GM12878 (cell line): ENCODE measurements around the gene SOX11. TPM values are rescaled to one million over a fixed set of nuclear protein-coding genes. Genes with fewer than 3 reads are reported as not detected.

Experiments
- ATAC-seq: fragments of 200-7000 bp; cut with Tn5 transposase; 3 replicates; pipeline ENCODE4 v1.9.1; 2020; ENCODE audit warnings: mild to moderate bottlenecking, moderate library complexity
- BruUV-seq: library from RNA; stranded (reverse); fragments of 400-500 nt; replicated peaks from 2 replicates; lab custom pipeline; 2021; lab: Mats Ljungman, UMichigan
- CTCF ChIA-PET: fragments of 300-600 bp; sonication (Branson Sonifier 250); formaldehyde crosslinking; extraction: SDS; loops from one replicate; lab custom pipeline; 2021; ENCODE audit warnings: inconsistent platforms; lab: Yijun Ruan, JAX
- POLR2A ChIA-PET: fragments of 350-600 bp; formaldehyde crosslinking; extraction: SDS; loops from one replicate; lab custom pipeline; 2021; ENCODE audit warnings: inconsistent platforms; lab: Charles Lee
- RAD21 ChIA-PET: fragments of 300-600 bp; sonication (Branson Sonifier 250); formaldehyde crosslinking; loops from one replicate; lab custom pipeline; 2023; ENCODE audit warnings: antibody characterized with exemption; ENCODE audit not compliant: unreplicated experiment; lab: Charles Lee
- SMC1A ChIA-PET: fragments of 300-600 bp; sonication (Branson Sonifier 250); formaldehyde crosslinking; loops from one replicate; lab custom pipeline; 2023; ENCODE audit not compliant: unreplicated experiment, uncharacterized antibody; lab: Charles Lee
- DNase-seq: peaks from one replicate; pipeline ENCODE4 v3.0.0-alpha.2; 2011; ENCODE audit warnings: low read depth, low spot score
- FAIRE-seq: peaks from 3 replicates; lab custom pipeline; 2011; peaks lifted over from hg19 to GRCh38; lab: Jason Lieb, UNC
- H2AFZ ChIP-seq: 2 replicates; pipeline ENCODE4 v1.6.0; 2011; ENCODE audit warnings: low read depth, low read length, control low read depth; ENCODE audit not compliant: control insufficient read depth
- H3K27ac ChIP-seq: 2 replicates; pipeline ENCODE4 v1.5.1; 2011; ENCODE audit warnings: control low read depth; ENCODE audit not compliant: control insufficient read depth, insufficient read depth
- H3K27me3 ChIP-seq, 2 experiments: replicated peaks in 1 of 2; 2 replicates each; pipeline versions ENCODE4 v1.6.0 to v1.6.1; 2011; ENCODE audit warnings: low read length in 1 of 2; ENCODE audit not compliant: control insufficient read depth in 2 of 2, insufficient read depth in 2 of 2
- H3K36me3 ChIP-seq, 2 experiments: 2 replicates each; pipeline ENCODE4 v1.5.1; 2011; ENCODE audit warnings: low read length in 1 of 2; ENCODE audit not compliant: control insufficient read depth in 2 of 2, insufficient read depth in 2 of 2
- H3K4me1 ChIP-seq: 2 replicates; pipeline ENCODE4 v1.6.1; 2011; ENCODE audit warnings: mild to moderate bottlenecking, low read length, moderate library complexity, mixed read lengths; ENCODE audit not compliant: control insufficient read depth, insufficient read depth
- H3K4me2 ChIP-seq: 2 replicates; pipeline ENCODE4 v1.6.0; 2011; ENCODE audit warnings: control low read depth; ENCODE audit not compliant: control insufficient read depth, insufficient read depth
- H3K4me3 ChIP-seq: fragments of 200-600 bp; sonication (generic); 2 replicates; pipeline ENCODE4 v1.5.1; 2016
- H3K79me2 ChIP-seq: 2 replicates; pipeline ENCODE4 v1.6.0; 2011; ENCODE audit warnings: low read length; ENCODE audit not compliant: control insufficient read depth, insufficient read depth
- H3K9ac ChIP-seq: 2 replicates; pipeline ENCODE4 v1.8.0; 2011; ENCODE audit warnings: low read length, control low read depth, mixed read lengths; ENCODE audit not compliant: control insufficient read depth, insufficient read depth
- H3K9me3 ChIP-seq: replicated peaks from 3 replicates; pipeline ENCODE4 v1.5.1; 2011; ENCODE audit warnings: mild to moderate bottlenecking, low read length; ENCODE audit not compliant: control insufficient read depth, insufficient read depth
- H4K20me1 ChIP-seq: 2 replicates; pipeline ENCODE4 v1.6.0; 2011; ENCODE audit not compliant: control insufficient read depth, insufficient read depth
- CBX3 ChIP-seq: fragments of 200-600 bp; sonication (generic); IDR thresholded peaks from 2 replicates; pipeline ENCODE4 v1.6.1; 2016; ENCODE audit warnings: low read depth, borderline replicate concordance
- IKZF2 ChIP-seq, 2 experiments: fragments of 450-650 bp; IDR thresholded peaks; 2 replicates each; pipeline ENCODE4 v1.6.1; 2017; ENCODE audit warnings: mild to moderate bottlenecking in 2 of 2, moderate library complexity in 2 of 2
- IRF3 ChIP-seq: fragments of 450-650 bp; IDR thresholded peaks from 2 replicates; pipeline ENCODE4 v1.6.1; 2014; ENCODE audit warnings: mild to moderate bottlenecking
- MLLT1 ChIP-seq: fragments of 450-650 bp; IDR thresholded peaks from 2 replicates; pipeline ENCODE4 v1.6.1; 2016; ENCODE audit warnings: mild to moderate bottlenecking
- MTA2 ChIP-seq: fragments of 450-650 bp; IDR thresholded peaks from 2 replicates; pipeline ENCODE4 v1.6.1; 2016; ENCODE audit warnings: low read depth, mild to moderate bottlenecking, moderate library complexity
- NR2C1 ChIP-seq: fragments of 450-650 bp; IDR thresholded peaks from 2 replicates; pipeline ENCODE4 v1.6.1; 2017; ENCODE audit warnings: antibody characterized with exemption, mild to moderate bottlenecking, moderate library complexity
- PBX3 ChIP-seq: IDR thresholded peaks from 2 replicates; pipeline ENCODE4 v1.6.1; 2011; ENCODE audit warnings: mild to moderate bottlenecking, low read depth, low read length, moderate library complexity; ENCODE audit not compliant: insufficient replicate concordance
- POLR2AphosphoS5 ChIP-seq: IDR thresholded peaks from 2 replicates; pipeline ENCODE4 v1.6.1; 2011; ENCODE audit warnings: mild to moderate bottlenecking, low read length, inconsistent platforms
- RAD51 ChIP-seq: fragments of 450-650 bp; IDR thresholded peaks from 2 replicates; pipeline ENCODE4 v1.6.1; 2016; ENCODE audit warnings: moderate library complexity, mild to moderate bottlenecking, inconsistent platforms
- SKIL ChIP-seq: fragments of 450-650 bp; IDR thresholded peaks from 2 replicates; pipeline ENCODE4 v1.6.1; 2017; ENCODE audit warnings: mild to moderate bottlenecking, low read depth, inconsistent platforms; ENCODE audit not compliant: poor library complexity, severe bottlenecking
- SP1 ChIP-seq: IDR thresholded peaks from one replicate; pipeline ENCODE4 v1.6.1; 2011; ENCODE audit warnings: low read depth, low read length
- SREBF1 ChIP-seq: IDR thresholded peaks from 2 replicates; pipeline ENCODE4 v1.6.1; 2012; ENCODE audit warnings: mild to moderate bottlenecking, low read length
- TCF7 ChIP-seq: IDR thresholded peaks from 2 replicates; pipeline ENCODE4 v1.6.1; 2014; ENCODE audit warnings: antibody characterized with exemption, borderline replicate concordance
- YY1 ChIP-seq: IDR thresholded peaks from 2 replicates; pipeline ENCODE4 v1.6.1; 2011; ENCODE audit warnings: low read depth, mild to moderate bottlenecking, low read length
- ZNF24 ChIP-seq: fragments of 450-650 bp; IDR thresholded peaks from 2 replicates; pipeline ENCODE4 v1.6.1; 2017; ENCODE audit warnings: antibody characterized with exemption, mild to moderate bottlenecking
- WGBS: methylation state at CpG from one replicate; pipeline ENCODE4 v1.1.6; 2016; ENCODE audit warnings: low lambda C conversion rate; ENCODE audit not compliant: insufficient replicate concordance, insufficient coverage; ENCODE audit errors: missing lambda C conversion rate; 5-methylcytosine and 5-hydroxymethylcytosine counted together
- in situ Hi-C: fragments of 300-500 bp; cut with MboI; formaldehyde crosslinking; loops from 9 replicates; pipeline ENCODE4 v1.14.3; 2018; ENCODE audit warnings: mixed read lengths
- intact Hi-C: fragments of 100-400 bp; cut with micrococcal nuclease; formaldehyde crosslinking; loops from one replicate; pipeline ENCODE4 v1.14.2; 2022; ENCODE audit not compliant: unreplicated experiment
- polyA plus RNA-seq, 11 experiments: library from polyadenylated mRNA; depleted of rRNA in 4 of 11; unstranded in 6 of 11; stranded (reverse) in 5 of 11; fragments of >200 nt; fragmentation: Nextera tagmentation in 4 of 11; fragmentation: Illumina TruSeq in 1 of 11; extraction: Ambion mirVana in 4 of 11; extraction: Trizol in 1 of 11; gene quantifications; 1 replicate in 1 of 11; 2 replicates in 10 of 11; pipeline versions ENCODE4 v1.2.1 to v1.2.3, GENCODE V29; 2011 to 2016; ENCODE audit warnings: inconsistent platforms in 2 of 11, missing spikeins in 2 of 11, low read depth in 1 of 11
- total RNA-seq, 4 experiments: library from RNA; depleted of rRNA in 3 of 4; stranded (reverse); fragments of >200 nt in 3 of 4; fragmentation: Illumina TruSeq in 1 of 4; extraction: Trizol in 1 of 4; gene quantifications; 2 replicates each; pipeline versions ENCODE4 v1.2.1 to v1.2.3, GENCODE V29; 2013 to 2021

Gene SOX11
- total and polyA plus RNA-seq, 10 of the 15 experiments (the other 5 are each of a cell fraction or from before 2014, with no cell fraction given) = 0.03 to 0.04 (median 0.03) TPM; not detected in 7

GRCh38 chr2:5720426-5720825 lies 28.2 kb downstream of the SOX11 start (continued):
- TF ChIP-seq MLLT1 (no peak), CBX3 (no peak), ZNF24 (no peak), IKZF2 (IDR thresholded peaks at IDR 0.05) (no peak), SREBF1 (no peak)

- POLR2A ChIA-PET = no interaction called here
- no peaks in the 10 kb centered on the region for H3K79me2 ChIP-seq
- H2AFZ ChIP-seq = no peak overlapping the region
- no peak for ATAC-seq
- RAD21 ChIA-PET = no interaction called here
- no peak overlapping the region for H3K9ac ChIP-seq
- no peak overlapping the region for H3K4me3 ChIP-seq
- no peaks in the 10 kb centered on the region for H3K9me3 ChIP-seq
- no peaks in the 10 kb centered on the region for H3K36me3 ChIP-seq
- no peaks in the 10 kb centered on the region for H4K20me1 ChIP-seq
- no TSS peak for BruUV-seq
- WGBS = 15% methylated on average over 5 of the region's 5 CpGs
- SMC1A ChIA-PET = no interaction called here
- no peak for DNase-seq
- no peak for FAIRE-seq
- H3K4me1 ChIP-seq = no peaks in the 10 kb centered on the region
- intact Hi-C loops (no loop called here), in situ Hi-C loops (no loop called here)
- H3K4me2 ChIP-seq = no peak overlapping the region
- CTCF ChIA-PET = no interaction called here
- no peaks in the 10 kb centered on the region for H3K27me3 ChIP-seq
- H3K27ac ChIP-seq = no peak overlapping the region
- no peak for TF ChIP-seq POLR2AphosphoS5
- TF ChIP-seq PBX3 = no peak
- no peak for TF ChIP-seq NR2C1
- no peak for TF ChIP-seq SKIL
- no peak for TF ChIP-seq SP1
- TF ChIP-seq YY1 = no peak
- no peak for TF ChIP-seq RAD51
- no peak for TF ChIP-seq MTA2
- no peak for TF ChIP-seq SREBF1
- TF ChIP-seq TCF7 = no peak
- TF ChIP-seq IRF3 = no peak
Observed at GRCh38 chr2:5722236-5722635, 30.1 kb downstream of the SOX11 start.
